SK-N-SH treated with all-trans-retinoic acid at 6 μM for 48 hours (cell line): ENCODE data around the gene CTLA4.

ENCODE experiments used
- ATAC-seq: fragments of 200-7000 bp; cut with Tn5 transposase; 3 replicates; pipeline ENCODE4 v1.9.1; 2020; ENCODE audit warnings: mild to moderate bottlenecking, moderate library complexity
- ARNTL ChIP-seq: fragments of 450-650 bp; formaldehyde crosslinking; IDR thresholded peaks from 2 replicates; pipeline ENCODE4 v1.5.0; 2020; ENCODE audit warnings: low read depth, mild to moderate bottlenecking, moderate library complexity, borderline replicate concordance
- BACH2 ChIP-seq: fragments of 250-450 bp; sonication (Bioruptor Pico); IDR thresholded peaks from 2 replicates; pipeline ENCODE4 v1.9.0; 2021; ENCODE audit warnings: mild to moderate bottlenecking, borderline replicate concordance
- CSDC2 ChIP-seq: fragments of 250-450 bp; sonication (Bioruptor Pico); IDR thresholded peaks from 2 replicates; pipeline ENCODE4 v1.5.0; 2020; ENCODE audit warnings: mild to moderate bottlenecking, moderate library complexity
- ESRRG ChIP-seq: fragments of 250-450 bp; sonication (Bioruptor Pico); IDR thresholded peaks from 2 replicates; pipeline ENCODE4 v1.6.1; 2021; ENCODE audit warnings: mild to moderate bottlenecking
- GLIS3 ChIP-seq: fragments of 250-450 bp; sonication (Bioruptor Pico); IDR thresholded peaks from 2 replicates; pipeline ENCODE4 v1.5.0; 2020; ENCODE audit warnings: mild to moderate bottlenecking, moderate library complexity
- ISL1 ChIP-seq: fragments of 250-450 bp; sonication (Bioruptor Pico); IDR thresholded peaks from 2 replicates; pipeline ENCODE4 v2.1.2; 2022; ENCODE audit warnings: mild to moderate bottlenecking, moderate library complexity
- PPARA ChIP-seq: fragments of 250-450 bp; sonication (Bioruptor Pico); IDR thresholded peaks from 2 replicates; pipeline ENCODE4 v1.5.0; 2020; ENCODE audit warnings: mild to moderate bottlenecking, borderline replicate concordance
- RARB ChIP-seq: fragments of 250-450 bp; sonication (Bioruptor Pico); IDR thresholded peaks from 2 replicates; pipeline ENCODE4 v1.8.0; 2021; ENCODE audit warnings: mild to moderate bottlenecking, moderate library complexity
- SNAI2 ChIP-seq: fragments of 250-450 bp; sonication (Bioruptor Pico); IDR thresholded peaks from 2 replicates; pipeline ENCODE4 v1.5.0; 2020; ENCODE audit warnings: mild to moderate bottlenecking, moderate library complexity
- TCF4 ChIP-seq: fragments of 250-450 bp; sonication (Bioruptor Pico); IDR thresholded peaks from 2 replicates; pipeline ENCODE4 v1.8.0; 2021; ENCODE audit warnings: mild to moderate bottlenecking, moderate library complexity, borderline replicate concordance
- ZC3H10 ChIP-seq: fragments of 250-450 bp; sonication (Bioruptor Pico); IDR thresholded peaks from 2 replicates; pipeline ENCODE4 v1.5.1; 2021; ENCODE audit warnings: mild to moderate bottlenecking, moderate library complexity
- ZFP3 ChIP-seq: fragments of 250-450 bp; sonication (Bioruptor Pico); IDR thresholded peaks from 2 replicates; pipeline ENCODE4 v1.5.0; 2020; ENCODE audit warnings: mild to moderate bottlenecking, moderate library complexity
- ZFP30 ChIP-seq: fragments of 450-650 bp; formaldehyde crosslinking; IDR thresholded peaks from 2 replicates; pipeline ENCODE4 v1.5.0; 2022; ENCODE audit warnings: mild to moderate bottlenecking, moderate library complexity
- ZNF565 ChIP-seq: fragments of 450-650 bp; formaldehyde crosslinking; conservative IDR thresholded peaks from 2 replicates; pipeline ENCODE4 v1.5.0; 2020; ENCODE audit warnings: low read depth, mild to moderate bottlenecking, moderate library complexity
- ZNF70 ChIP-seq: fragments of 450-650 bp; formaldehyde crosslinking; IDR thresholded peaks from 2 replicates; pipeline ENCODE4 v1.5.0; 2020; ENCODE audit warnings: mild to moderate bottlenecking, moderate library complexity
- ZNF8 ChIP-seq: fragments of 450-650 bp; formaldehyde crosslinking; IDR thresholded peaks from 2 replicates; pipeline ENCODE4 v1.5.0; 2020; ENCODE audit warnings: mild to moderate bottlenecking, moderate library complexity
- TF ChIP-seq, protein P1 (sequence below): fragments of 250-450 bp; sonication (Bioruptor Pico); IDR thresholded peaks from 2 replicates; pipeline ENCODE4 v1.5.0; 2020; ENCODE audit warnings: mild to moderate bottlenecking, moderate library complexity
- TF ChIP-seq, protein P2 (sequence below): fragments of 250-450 bp; sonication (Bioruptor Pico); IDR thresholded peaks from 2 replicates; pipeline ENCODE4 v1.5.1; 2020; ENCODE audit warnings: low read depth, mild to moderate bottlenecking, moderate library complexity
- TF ChIP-seq, protein P3 (sequence below): fragments of 250-450 bp; sonication (Bioruptor Pico); IDR thresholded peaks from 2 replicates; pipeline ENCODE4 v1.5.1; 2021; ENCODE audit warnings: mild to moderate bottlenecking, moderate library complexity
- TF ChIP-seq, protein P4 (sequence below): fragments of 250-450 bp; sonication (Bioruptor Pico); IDR thresholded peaks from 2 replicates; pipeline ENCODE4 v1.8.0; 2021; ENCODE audit warnings: low read depth, mild to moderate bottlenecking, moderate library complexity, borderline replicate concordance

Gene CTLA4

DNA sequence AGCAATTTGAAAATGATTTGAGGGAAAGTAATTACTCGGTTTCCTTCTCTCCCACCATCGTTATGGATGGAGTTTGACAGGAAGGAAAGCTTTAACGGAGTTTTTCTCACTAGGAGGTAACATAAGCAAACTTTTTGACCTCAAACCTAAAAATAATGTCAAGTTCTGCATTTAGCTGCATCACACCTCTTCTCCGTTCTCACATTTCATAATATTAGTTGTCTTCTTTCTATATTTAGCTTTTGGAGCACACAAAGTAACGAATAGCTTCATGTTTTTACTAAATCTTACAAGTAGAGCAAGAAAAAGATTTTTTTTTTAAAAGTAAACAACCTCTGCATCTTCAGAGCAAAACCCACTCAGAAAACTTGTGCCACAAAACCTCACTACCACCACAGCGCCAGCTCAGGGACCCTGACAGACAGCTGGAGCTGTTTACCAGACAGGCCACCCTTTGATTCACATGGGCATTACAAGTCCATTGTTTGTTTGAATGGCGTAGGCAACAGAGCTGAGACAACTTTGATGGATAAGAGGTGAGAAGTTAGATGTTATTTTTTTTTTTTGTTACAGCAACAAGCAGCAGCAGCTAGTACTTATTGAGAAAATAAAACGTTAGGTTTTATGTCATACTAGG is 47.1 kb downstream of the CTLA4 start:
- ATAC-seq: no peak
- TF ChIP-seq ISL1: no peak
- TF ChIP-seq, protein P1, sequence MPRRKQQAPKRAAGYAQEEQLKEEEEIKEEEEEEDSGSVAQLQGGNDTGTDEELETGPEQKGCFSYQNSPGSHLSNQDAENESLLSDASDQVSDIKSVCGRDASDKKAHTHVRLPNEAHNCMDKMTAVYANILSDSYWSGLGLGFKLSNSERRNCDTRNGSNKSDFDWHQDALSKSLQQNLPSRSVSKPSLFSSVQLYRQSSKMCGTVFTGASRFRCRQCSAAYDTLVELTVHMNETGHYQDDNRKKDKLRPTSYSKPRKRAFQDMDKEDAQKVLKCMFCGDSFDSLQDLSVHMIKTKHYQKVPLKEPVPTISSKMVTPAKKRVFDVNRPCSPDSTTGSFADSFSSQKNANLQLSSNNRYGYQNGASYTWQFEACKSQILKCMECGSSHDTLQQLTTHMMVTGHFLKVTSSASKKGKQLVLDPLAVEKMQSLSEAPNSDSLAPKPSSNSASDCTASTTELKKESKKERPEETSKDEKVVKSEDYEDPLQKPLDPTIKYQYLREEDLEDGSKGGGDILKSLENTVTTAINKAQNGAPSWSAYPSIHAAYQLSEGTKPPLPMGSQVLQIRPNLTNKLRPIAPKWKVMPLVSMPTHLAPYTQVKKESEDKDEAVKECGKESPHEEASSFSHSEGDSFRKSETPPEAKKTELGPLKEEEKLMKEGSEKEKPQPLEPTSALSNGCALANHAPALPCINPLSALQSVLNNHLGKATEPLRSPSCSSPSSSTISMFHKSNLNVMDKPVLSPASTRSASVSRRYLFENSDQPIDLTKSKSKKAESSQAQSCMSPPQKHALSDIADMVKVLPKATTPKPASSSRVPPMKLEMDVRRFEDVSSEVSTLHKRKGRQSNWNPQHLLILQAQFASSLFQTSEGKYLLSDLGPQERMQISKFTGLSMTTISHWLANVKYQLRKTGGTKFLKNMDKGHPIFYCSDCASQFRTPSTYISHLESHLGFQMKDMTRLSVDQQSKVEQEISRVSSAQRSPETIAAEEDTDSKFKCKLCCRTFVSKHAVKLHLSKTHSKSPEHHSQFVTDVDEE (CRISPR knock-in tag): no peak
- no peak for TF ChIP-seq ZNF70
- TF ChIP-seq, protein P2, sequence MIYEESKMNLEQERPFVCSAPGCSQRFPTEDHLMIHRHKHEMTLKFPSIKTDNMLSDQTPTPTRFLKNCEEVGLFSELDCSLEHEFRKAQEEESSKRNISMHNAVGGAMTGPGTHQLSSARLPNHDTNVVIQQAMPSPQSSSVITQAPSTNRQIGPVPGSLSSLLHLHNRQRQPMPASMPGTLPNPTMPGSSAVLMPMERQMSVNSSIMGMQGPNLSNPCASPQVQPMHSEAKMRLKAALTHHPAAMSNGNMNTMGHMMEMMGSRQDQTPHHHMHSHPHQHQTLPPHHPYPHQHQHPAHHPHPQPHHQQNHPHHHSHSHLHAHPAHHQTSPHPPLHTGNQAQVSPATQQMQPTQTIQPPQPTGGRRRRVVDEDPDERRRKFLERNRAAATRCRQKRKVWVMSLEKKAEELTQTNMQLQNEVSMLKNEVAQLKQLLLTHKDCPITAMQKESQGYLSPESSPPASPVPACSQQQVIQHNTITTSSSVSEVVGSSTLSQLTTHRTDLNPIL: no peak
- no peak for TF ChIP-seq ARNTL (CRISPR knock-in tag)
- TF ChIP-seq ZNF565 (CRISPR knock-in tag): no peak
- no peak for TF ChIP-seq ZNF8 (CRISPR knock-in tag)
- TF ChIP-seq ESRRG: no peak
- no peak for TF ChIP-seq SNAI2
- no peak for TF ChIP-seq TCF4 (CRISPR knock-in tag)
- TF ChIP-seq, protein P3, sequence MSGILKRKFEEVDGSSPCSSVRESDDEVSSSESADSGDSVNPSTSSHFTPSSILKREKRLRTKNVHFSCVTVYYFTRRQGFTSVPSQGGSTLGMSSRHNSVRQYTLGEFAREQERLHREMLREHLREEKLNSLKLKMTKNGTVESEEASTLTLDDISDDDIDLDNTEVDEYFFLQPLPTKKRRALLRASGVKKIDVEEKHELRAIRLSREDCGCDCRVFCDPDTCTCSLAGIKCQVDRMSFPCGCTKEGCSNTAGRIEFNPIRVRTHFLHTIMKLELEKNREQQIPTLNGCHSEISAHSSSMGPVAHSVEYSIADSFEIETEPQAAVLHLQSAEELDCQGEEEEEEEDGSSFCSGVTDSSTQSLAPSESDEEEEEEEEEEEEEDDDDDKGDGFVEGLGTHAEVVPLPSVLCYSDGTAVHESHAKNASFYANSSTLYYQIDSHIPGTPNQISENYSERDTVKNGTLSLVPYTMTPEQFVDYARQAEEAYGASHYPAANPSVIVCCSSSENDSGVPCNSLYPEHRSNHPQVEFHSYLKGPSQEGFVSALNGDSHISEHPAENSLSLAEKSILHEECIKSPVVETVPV (CRISPR knock-in tag): no peak

DNA sequence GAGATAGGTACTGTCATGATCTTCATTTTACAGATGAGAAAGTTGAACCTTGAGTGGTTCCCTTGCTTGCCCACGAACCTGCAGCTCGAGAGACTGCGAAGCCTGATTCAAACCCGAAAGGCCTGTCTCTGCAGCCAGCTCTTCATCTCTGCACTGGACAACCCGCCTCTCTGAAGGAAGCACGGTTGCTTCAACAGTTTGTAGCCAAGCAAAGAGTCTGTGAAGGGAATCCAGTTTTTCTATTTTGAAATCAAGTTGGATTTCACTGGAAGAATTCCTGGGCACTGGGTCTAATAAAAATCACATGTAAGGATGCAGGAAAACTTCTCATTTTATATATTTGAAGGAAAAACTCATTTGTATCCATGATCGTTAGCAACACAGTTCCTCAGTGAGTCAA is 47.7 kb downstream of the CTLA4 start:
- ATAC-seq: no peak

DNA sequence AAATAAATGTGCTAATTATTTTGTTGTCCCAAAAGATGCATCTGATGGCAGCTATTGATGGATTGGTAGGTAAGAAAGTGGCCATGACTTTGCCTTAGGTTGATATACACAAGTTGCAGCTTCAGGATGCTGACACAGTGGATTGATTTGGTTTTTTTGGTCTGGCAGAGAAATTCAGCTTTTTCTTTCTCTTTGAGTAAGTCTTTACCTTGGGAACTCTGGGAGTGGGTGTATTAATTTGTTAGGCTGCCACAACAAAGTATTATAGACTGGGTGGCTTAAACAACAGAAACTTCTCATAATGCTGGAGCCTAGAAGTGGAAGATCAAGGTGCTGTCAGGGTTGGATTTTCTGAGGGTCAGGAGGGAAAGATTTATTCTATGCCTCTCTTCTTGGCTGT is 49.2 kb downstream of the CTLA4 start:
- no peak for TF ChIP-seq RARB
- TF ChIP-seq, protein P4, sequence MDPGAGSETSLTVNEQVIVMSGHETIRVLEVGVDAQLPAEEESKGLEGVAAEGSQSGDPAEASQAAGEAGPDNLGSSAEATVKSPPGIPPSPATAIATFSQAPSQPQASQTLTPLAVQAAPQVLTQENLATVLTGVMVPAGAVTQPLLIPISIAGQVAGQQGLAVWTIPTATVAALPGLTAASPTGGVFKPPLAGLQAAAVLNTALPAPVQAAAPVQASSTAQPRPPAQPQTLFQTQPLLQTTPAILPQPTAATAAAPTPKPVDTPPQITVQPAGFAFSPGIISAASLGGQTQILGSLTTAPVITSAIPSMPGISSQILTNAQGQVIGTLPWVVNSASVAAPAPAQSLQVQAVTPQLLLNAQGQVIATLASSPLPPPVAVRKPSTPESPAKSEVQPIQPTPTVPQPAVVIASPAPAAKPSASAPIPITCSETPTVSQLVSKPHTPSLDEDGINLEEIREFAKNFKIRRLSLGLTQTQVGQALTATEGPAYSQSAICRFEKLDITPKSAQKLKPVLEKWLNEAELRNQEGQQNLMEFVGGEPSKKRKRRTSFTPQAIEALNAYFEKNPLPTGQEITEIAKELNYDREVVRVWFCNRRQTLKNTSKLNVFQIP (CRISPR knock-in tag): no peak
- TF ChIP-seq ZNF70: no peak
- TF ChIP-seq ZNF565 (CRISPR knock-in tag): no peak
- TF ChIP-seq, protein P3 (CRISPR knock-in tag): no peak
- TF ChIP-seq ESRRG: no peak
- TF ChIP-seq BACH2 (CRISPR knock-in tag): no peak
- no peak for TF ChIP-seq ZFP30
- ATAC-seq: no peak

More for the DNA sequence above, 47.7 kb downstream of the CTLA4 start:
- TF ChIP-seq ZC3H10 (CRISPR knock-in tag) (no peak), ZNF70 (no peak), ZFP30 (no peak), ZNF8 (CRISPR knock-in tag) (no peak), BACH2 (CRISPR knock-in tag) (no peak), ARNTL (CRISPR knock-in tag) (no peak), PPARA (CRISPR knock-in tag) (no peak), RARB (no peak), CSDC2 (CRISPR knock-in tag) (no peak), ISL1 (no peak), GLIS3 (CRISPR knock-in tag) (no peak), ZFP3 (CRISPR knock-in tag) (no peak)
- TF ChIP-seq, protein P1 (CRISPR knock-in tag): no peak
- TF ChIP-seq, protein P3 (CRISPR knock-in tag): no peak
- TF ChIP-seq, all 23 proteins: peak for 0
